Smooth muscle cell (in vitro differentiated cells): ENCODE results near the gene SRPK1. TPM values are rescaled to one million over a fixed set of nuclear protein-coding genes. Genes with fewer than 3 reads are reported as not detected.

Experiments used
- DNase-seq: peaks from one replicate; lab custom pipeline; 2025; ENCODE audit not compliant: unreplicated experiment; lab: John Stamatoyannopoulos, UW
- H2AFZ ChIP-seq: fragments of 200-600 bp; sonication (generic); 2 replicates; pipeline ENCODE4 v1.6.0; 2016; ENCODE audit warnings: antibody characterized with exemption, low read depth, mild to moderate bottlenecking
- H3F3A ChIP-seq: fragments of 200-600 bp; sonication (generic); 2 replicates; pipeline ENCODE4 v1.6.0; 2017; ENCODE audit warnings: antibody characterized with exemption, low read depth
- H3K27ac ChIP-seq: fragments of 200-600 bp; sonication (generic); 2 replicates; pipeline ENCODE4 v1.5.1; 2016; ENCODE audit warnings: low read depth, mild to moderate bottlenecking
- H3K27me3 ChIP-seq: fragments of 200-600 bp; sonication (generic); 2 replicates; pipeline ENCODE4 v1.6.1; 2016; ENCODE audit warnings: low read depth, mild to moderate bottlenecking
- H3K36me3 ChIP-seq: fragments of 200-600 bp; sonication (generic); 2 replicates; pipeline ENCODE4 v1.5.1; 2016; ENCODE audit warnings: low read depth
- H3K4me1 ChIP-seq: fragments of 200-600 bp; sonication (generic); 2 replicates; pipeline ENCODE4 v1.5.1; 2016; ENCODE audit warnings: low read depth
- H3K4me2 ChIP-seq: fragments of 200-600 bp; sonication (generic); 2 replicates; pipeline ENCODE4 v1.6.0; 2016; ENCODE audit warnings: mild to moderate bottlenecking
- H3K4me3 ChIP-seq: fragments of 200-600 bp; sonication (generic); 2 replicates; pipeline ENCODE4 v1.5.1; 2016; ENCODE audit warnings: mild to moderate bottlenecking
- H3K79me2 ChIP-seq: fragments of 200-600 bp; sonication (generic); 2 replicates; pipeline ENCODE4 v1.6.0; 2016; ENCODE audit warnings: low read depth, mild to moderate bottlenecking
- H3K9ac ChIP-seq: fragments of 200-600 bp; sonication (generic); 2 replicates; pipeline ENCODE4 v1.6.0; 2016; ENCODE audit warnings: low read depth
- H3K9me3 ChIP-seq: fragments of 200-600 bp; sonication (generic); replicated peaks from 2 replicates; pipeline ENCODE4 v1.5.1; 2016; ENCODE audit warnings: low read depth
- H4K20me1 ChIP-seq: fragments of 200-600 bp; sonication (generic); 2 replicates; pipeline ENCODE4 v1.6.0; 2016; ENCODE audit warnings: low read depth
- CTCF ChIP-seq: fragments of 200-600 bp; sonication (generic); IDR thresholded peaks from 2 replicates; pipeline ENCODE4 v1.5.1; 2017; ENCODE audit warnings: borderline replicate concordance, mild to moderate bottlenecking, antibody characterized with exemption; ENCODE audit not compliant: insufficient read depth, poor library complexity, severe bottlenecking
- WGBS: methylation state at CpG from one replicate; pipeline ENCODE4 v1.1.7; 2016; ENCODE audit warnings: low lambda C conversion rate; 5-methylcytosine and 5-hydroxymethylcytosine counted together
- polyA plus RNA-seq: library from polyadenylated mRNA; unstranded; fragments of >200 nt; fragmentation: Nextera tagmentation; extraction: Ambion mirVana; gene quantifications from 2 replicates; pipeline ENCODE4 v1.2.1, GENCODE V29; 2016
- total RNA-seq: library from RNA; depleted of rRNA; stranded (reverse); fragments of >200 nt; gene quantifications from 2 replicates; pipeline ENCODE4 v1.2.3, GENCODE V29; 2014

Gene SRPK1
- total and polyA plus RNA-seq, 2 experiments from 2014 or later, result 28.2 to 45.7 TPM

- Histone ChIP-seq H3K4me1 (peaks cover 23% of the 10 kb centered on the region), H3K9ac (no peak overlapping the region), H4K20me1 (peaks cover 39% of the 10 kb centered on the region), H3K9me3 (no peaks in the 10 kb centered on the region), H3K27me3 (no peaks in the 10 kb centered on the region), H3F3A (peaks cover 15% of the 10 kb centered on the region), H3K36me3 (no peaks in the 10 kb centered on the region), H3K27ac (no peak overlapping the region), H3K4me2 (no peak overlapping the region), H3K4me3 (no peak overlapping the region), H2AFZ (no peak overlapping the region), H3K79me2 (peaks cover 60% of the 10 kb centered on the region)
- TF ChIP-seq CTCF, result no peak
- DNase-seq, result no peak
- WGBS, result 94% methylated on average over 4 of the region's 4 CpGs
Measured at GRCh38 chr6:35903679-35904078, 17.2 kb downstream of the SRPK1 start.

- Histone ChIP-seq H3K9ac (no peak overlapping the region), H4K20me1 (peaks cover 31% of the 10 kb centered on the region), H3K27me3 (no peaks in the 10 kb centered on the region), H3K9me3 (no peaks in the 10 kb centered on the region), H3K27ac (no peak overlapping the region), H3K36me3 (no peaks in the 10 kb centered on the region), H3K4me3 (no peak overlapping the region), H3K4me1 (peaks cover 7% of the 10 kb centered on the region), H3K4me2 (no peak overlapping the region), H3K79me2 (peaks cover 76% of the 10 kb centered on the region), H2AFZ (no peak overlapping the region), H3F3A (peaks cover 3% of the 10 kb centered on the region)
- TF ChIP-seq CTCF, result no peak
- DNase-seq, result no peak
- 94% methylated on average over 4 of the region's 4 CpGs for WGBS
Measured at GRCh38 chr6:35900448-35900847, 20.4 kb downstream of the SRPK1 start.

GRCh38 chr6:35898003-35898402 is 22.9 kb downstream of the SRPK1 start:
- H3K27me3 ChIP-seq, result no peaks in the 10 kb centered on the region
- no peak for DNase-seq
- no peak overlapping the region for H3K4me3 ChIP-seq
- no peak overlapping the region for H3K9ac ChIP-seq
- H4K20me1 ChIP-seq, result peaks cover 27% of the 10 kb centered on the region
- no peak for TF ChIP-seq CTCF
- peaks cover 82% of the 10 kb centered on the region for H3K79me2 ChIP-seq
- H3K4me1 ChIP-seq, result peaks cover 4% of the 10 kb centered on the region
- 97% methylated on average over 2 of the region's 2 CpGs for WGBS
- H3F3A ChIP-seq, result no peaks in the 10 kb centered on the region
- no peak overlapping the region for H3K4me2 ChIP-seq
- H3K9me3 ChIP-seq, result no peaks in the 10 kb centered on the region
- H3K27ac ChIP-seq, result no peak overlapping the region
- H3K36me3 ChIP-seq, result no peaks in the 10 kb centered on the region
- H2AFZ ChIP-seq, result no peak overlapping the region

- no peaks in the 10 kb centered on the region for H3K9me3 ChIP-seq
- no peaks in the 10 kb centered on the region for H3K36me3 ChIP-seq
- H3K9ac ChIP-seq, result no peak overlapping the region
- H3K27ac ChIP-seq, result peak overlapping the region; percentile 79
- H3K4me3 ChIP-seq, result no peak overlapping the region
- no peak overlapping the region for H3K4me2 ChIP-seq
- no peak for TF ChIP-seq CTCF
- H3K4me1 ChIP-seq, result peaks cover 4% of the 10 kb centered on the region
- no peak for DNase-seq
- peaks cover 82% of the 10 kb centered on the region for H3K79me2 ChIP-seq
- peaks cover 25% of the 10 kb centered on the region for H4K20me1 ChIP-seq
- no peaks in the 10 kb centered on the region for H3K27me3 ChIP-seq
- 96% methylated on average over 4 of the region's 4 CpGs for WGBS
- no peak overlapping the region for H2AFZ ChIP-seq
- H3F3A ChIP-seq, result no peaks in the 10 kb centered on the region
Measured at GRCh38 chr6:35897486-35897885, 23.4 kb downstream of the SRPK1 start.
